Measurements from ENCODE around the gene ITPKB.

The ITPKB gene

DNA sequence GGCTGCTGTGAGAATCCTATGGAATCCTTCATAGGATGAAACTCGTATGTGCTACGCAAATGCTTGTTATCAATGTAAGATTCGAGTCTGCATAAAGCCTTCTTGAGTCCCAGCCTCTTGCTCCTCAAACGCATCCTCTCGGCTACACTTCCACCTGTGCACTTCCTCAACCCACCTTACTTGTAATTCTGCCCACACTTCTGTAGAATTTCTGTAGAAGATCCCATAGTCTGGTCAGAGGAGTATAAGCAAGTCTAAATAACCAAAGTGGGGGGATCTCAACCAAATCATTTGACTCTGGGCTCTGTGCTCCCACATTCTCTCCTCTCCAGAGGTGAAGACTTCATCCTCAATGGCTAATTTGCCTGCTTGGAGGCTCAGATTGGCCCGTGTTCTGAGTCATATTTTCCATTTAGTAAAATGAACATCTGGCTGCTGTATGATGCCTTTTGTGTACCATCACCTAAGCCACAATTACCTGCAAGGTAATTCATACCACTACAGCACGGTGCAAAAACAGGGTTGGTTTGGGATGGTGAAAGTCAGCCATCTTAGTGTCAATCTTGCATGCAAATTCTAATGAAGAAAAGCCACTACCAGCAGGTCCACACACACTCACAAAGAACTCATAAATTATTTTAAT, 63.2 kb downstream of the ITPKB start:
- Histone ChIP-seq H3K4me3 (replicated peaks; ENCODE audit: low read depth, low read length) (no peak overlapping the region), H3K36me3 (ENCODE audit: control insufficient read depth, insufficient read depth, low read length) (peaks cover 2% of the 10 kb centered on the region; the same call in 1 of the 2 replicates)
- no peak for DNase-seq (ENCODE audit: extremely low read depth, insufficient read length)

DNA sequence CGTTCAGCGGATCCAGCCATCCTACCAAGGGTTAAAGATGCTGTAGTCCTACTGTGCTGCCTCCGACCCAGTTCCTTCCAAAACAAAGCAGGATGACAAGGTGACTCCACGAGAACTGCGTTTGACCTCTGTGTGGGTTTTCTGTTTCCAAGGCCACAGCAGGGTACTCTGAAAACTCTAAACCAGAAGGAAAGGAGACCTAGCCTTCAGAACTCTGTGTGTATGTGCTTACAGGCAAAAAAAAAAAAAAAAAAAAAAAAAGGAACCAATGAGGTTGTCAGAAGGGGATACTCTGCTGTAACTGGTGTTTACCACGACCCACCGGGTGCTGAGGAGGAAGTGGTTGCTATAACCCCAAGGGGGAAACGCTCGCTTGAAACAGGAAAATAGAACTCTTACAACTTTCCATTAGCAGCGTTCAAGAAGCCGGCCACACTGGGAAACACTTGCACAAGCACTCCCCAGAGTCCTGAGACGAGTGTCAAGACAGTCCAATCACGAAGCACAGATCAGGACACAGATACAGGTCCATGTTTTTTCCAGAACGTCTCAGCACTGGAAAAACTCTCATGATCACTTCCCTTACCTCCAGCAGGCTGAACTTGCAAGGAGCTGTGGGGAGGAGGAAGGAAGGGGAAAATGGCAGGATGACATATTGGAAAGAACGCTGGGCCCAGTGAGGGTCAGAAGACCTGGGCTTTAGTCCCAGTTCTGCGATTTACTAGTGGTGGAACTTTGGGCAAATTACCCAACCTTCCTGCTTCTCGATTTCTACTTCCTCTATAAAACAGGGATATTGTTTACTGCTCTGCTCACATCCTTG, 64.0 kb downstream of the ITPKB start:
- DNase-seq (ENCODE audit: extremely low read depth, insufficient read length), result peak; percentile 63
- Histone ChIP-seq H3K36me3 (ENCODE audit: control insufficient read depth, insufficient read depth, low read length) (peaks cover 2% of the 10 kb centered on the region; the same call in 1 of the 2 replicates), H3K4me3 (replicated peaks; ENCODE audit: low read depth, low read length) (no peak overlapping the region), H3K27me3 (replicated peaks; ENCODE audit: control insufficient read depth, insufficient read depth, low read length) (no peaks in the 10 kb centered on the region)
- no peak for TF ChIP-seq CTCF (IDR thresholded peaks at IDR 0.05; ENCODE audit: insufficient read depth, low read length, poor library complexity, severe bottlenecking)

More for the DNA sequence above, 63.2 kb downstream of the ITPKB start:
- no peak for TF ChIP-seq CTCF (IDR thresholded peaks at IDR 0.05; ENCODE audit: insufficient read depth, low read length, poor library complexity, severe bottlenecking)
- H3K27me3 ChIP-seq (replicated peaks; ENCODE audit: control insufficient read depth, insufficient read depth, low read length), result no peaks in the 10 kb centered on the region

- Histone ChIP-seq H3K36me3 (ENCODE audit: control insufficient read depth, insufficient read depth, low read length) (peaks cover 2% of the 10 kb centered on the region; the same call in 1 of the 2 replicates), H3K27me3 (replicated peaks; ENCODE audit: control insufficient read depth, insufficient read depth, low read length) (no peaks in the 10 kb centered on the region), H3K4me3 (replicated peaks; ENCODE audit: low read depth, low read length) (no peak overlapping the region)
- TF ChIP-seq CTCF (IDR thresholded peaks at IDR 0.05; ENCODE audit: insufficient read depth, low read length, poor library complexity, severe bottlenecking), result no peak
- DNase-seq (ENCODE audit: extremely low read depth, insufficient read length), result no peak
Observed at GRCh38 chr1:226672339-226672762, 66.7 kb downstream of the ITPKB start.

GRCh38 chr1:226671277-226671676, 67.8 kb downstream of the ITPKB start:
- DNase-seq (ENCODE audit: extremely low read depth, insufficient read length), result no peak
- Histone ChIP-seq H3K4me3 (replicated peaks; ENCODE audit: low read depth, low read length) (no peak overlapping the region), H3K27me3 (replicated peaks; ENCODE audit: control insufficient read depth, insufficient read depth, low read length) (no peaks in the 10 kb centered on the region), H3K36me3 (ENCODE audit: control insufficient read depth, insufficient read depth, low read length) (peaks cover 2% of the 10 kb centered on the region; the same call in 1 of the 2 replicates)
- TF ChIP-seq CTCF (IDR thresholded peaks at IDR 0.05; ENCODE audit: insufficient read depth, low read length, poor library complexity, severe bottlenecking), result no peak

DNA sequence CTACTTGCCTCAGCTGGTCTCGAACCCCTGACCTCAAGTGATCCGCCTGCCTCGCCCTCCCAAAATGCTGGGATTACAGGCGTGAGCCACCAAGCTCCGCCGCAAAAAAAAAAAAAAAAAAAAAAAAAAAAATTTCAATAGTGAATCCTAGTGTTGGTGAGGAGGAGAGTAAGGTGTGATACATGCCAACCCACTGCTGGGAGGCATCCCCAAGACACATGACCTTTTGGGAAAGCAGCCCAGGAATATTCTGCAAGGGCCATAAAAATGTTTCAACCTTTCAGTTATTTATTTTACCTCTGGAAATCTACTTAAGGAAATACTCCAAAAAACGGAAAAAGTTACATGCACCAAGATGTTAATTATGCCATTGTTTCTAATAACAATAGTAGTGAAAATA, 69.0 kb downstream of the ITPKB start:
- Histone ChIP-seq H3K27me3 (replicated peaks; ENCODE audit: control insufficient read depth, insufficient read depth, low read length) (no peaks in the 10 kb centered on the region), H3K4me3 (replicated peaks; ENCODE audit: low read depth, low read length) (no peak overlapping the region), H3K36me3 (ENCODE audit: control insufficient read depth, insufficient read depth, low read length) (peaks cover 2% of the 10 kb centered on the region; the same call in 1 of the 2 replicates)
- no peak for DNase-seq (ENCODE audit: extremely low read depth, insufficient read length)
- TF ChIP-seq CTCF (IDR thresholded peaks at IDR 0.05; ENCODE audit: insufficient read depth, low read length, poor library complexity, severe bottlenecking), result no peak
